HS-27A (cell line): ENCODE results near the gene SLC24A3.

Source experiments
- DNase-seq: peaks from one replicate; pipeline ENCODE4 v3.0.0-alpha.2; 2012; ENCODE audit warnings: low read depth, missing footprints

The SLC24A3 gene

DNA sequence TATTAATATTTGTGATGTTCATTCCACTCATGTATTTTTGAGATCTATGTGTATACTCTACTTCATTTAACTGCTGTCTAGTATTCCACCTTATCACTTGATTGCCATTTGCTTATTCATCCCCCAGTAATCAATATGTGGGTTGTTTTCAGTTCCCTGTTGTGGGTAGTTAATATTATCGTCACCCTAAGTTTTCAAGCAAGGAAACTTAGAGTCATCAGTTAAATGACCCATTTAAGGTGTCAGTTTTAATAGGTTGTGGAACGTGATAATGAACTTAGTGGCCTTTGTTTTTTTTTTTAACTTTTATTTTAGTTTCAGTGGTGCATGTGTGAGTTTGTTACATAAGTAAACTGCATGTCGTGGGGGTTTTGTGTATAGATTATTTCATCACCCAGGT is 90.3 kb downstream of the SLC24A3 start:
- no peak for DNase-seq

DNA sequence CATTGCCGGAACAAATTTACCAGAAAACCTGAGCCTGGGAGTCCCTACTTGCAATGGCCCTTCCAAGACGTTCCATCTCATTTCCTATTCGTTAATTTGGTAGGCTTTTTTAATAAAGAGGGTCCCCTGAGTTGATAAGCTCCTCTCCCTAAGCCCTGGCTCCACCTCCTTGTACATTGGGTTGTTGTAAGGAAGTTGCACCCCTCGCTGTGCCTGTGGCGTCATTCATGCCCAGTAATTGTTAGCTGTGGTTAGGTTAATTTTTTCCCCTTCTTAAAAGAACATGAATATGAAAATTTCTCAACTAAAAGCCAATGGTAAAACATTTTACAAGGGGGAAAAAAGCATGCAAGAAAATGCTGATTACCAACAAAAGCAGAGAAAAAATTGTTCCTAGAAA is 91.9 kb downstream of the SLC24A3 start:
- DNase-seq = no peak

DNA sequence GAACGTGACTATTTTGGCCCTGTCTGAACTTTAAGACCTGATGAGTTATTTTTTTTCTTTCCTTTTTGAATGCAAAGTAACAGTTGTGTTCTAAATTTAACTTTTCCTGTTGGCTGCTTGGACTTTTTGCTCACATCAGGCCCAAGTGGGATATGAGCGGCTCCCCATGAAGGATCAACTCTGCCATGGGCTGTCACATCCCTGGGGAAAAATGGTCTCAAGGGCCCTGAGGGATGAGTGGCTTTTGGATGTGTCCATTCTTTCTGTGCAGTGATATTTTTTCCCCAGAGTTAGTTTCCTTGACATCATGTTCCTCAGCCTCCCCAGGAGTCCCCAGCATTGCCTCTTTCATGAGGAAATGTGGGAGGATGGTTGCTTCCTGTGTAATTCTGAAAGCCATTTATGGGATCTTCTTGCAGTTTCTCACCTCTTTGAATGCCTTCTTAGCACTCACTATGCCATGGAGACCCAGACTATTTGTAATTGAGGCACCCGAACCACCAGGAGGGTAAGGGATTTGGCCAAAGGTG is 92.5 kb downstream of the SLC24A3 start:
- DNase-seq = no peak

DNA sequence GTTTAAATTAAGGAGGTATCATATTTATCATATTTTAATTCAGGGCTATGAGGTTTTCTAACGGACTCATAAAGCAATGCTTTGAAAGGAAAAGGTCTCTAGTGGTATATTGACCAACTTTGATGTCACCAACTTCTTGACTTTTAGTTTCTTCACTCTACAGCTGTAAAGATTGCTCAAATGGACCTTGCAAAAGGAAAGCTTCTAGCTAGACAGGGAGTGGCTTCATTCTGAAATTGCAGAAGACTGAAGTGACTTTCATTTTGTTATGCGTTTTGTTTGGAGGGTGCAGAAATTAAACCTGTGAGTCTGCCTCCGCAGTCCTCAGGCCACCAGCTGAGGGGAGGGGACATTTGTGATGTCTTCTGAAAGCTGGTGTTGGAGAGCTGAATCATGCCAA is 95.7 kb downstream of the SLC24A3 start:
- no peak for DNase-seq

DNA sequence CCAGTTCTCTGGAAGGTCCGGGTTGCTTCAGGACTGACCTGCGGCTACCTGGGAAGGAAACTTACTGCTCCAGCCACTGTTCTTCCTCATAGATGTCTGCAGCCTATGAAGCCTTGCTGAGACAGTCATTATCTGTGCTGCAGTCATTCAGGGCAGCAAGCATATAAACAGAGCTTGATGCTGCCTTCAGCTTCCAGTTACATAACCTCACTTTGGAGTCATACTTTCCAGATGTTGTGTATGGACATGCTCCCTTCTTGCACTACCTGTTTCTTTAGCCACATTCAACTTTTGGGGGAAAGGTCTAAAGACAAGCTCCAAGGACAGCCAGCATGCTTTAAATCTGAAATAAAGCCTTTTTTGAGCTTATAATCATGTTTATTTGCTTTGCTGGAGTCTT is 98.1 kb downstream of the SLC24A3 start:
- no peak for DNase-seq

DNA sequence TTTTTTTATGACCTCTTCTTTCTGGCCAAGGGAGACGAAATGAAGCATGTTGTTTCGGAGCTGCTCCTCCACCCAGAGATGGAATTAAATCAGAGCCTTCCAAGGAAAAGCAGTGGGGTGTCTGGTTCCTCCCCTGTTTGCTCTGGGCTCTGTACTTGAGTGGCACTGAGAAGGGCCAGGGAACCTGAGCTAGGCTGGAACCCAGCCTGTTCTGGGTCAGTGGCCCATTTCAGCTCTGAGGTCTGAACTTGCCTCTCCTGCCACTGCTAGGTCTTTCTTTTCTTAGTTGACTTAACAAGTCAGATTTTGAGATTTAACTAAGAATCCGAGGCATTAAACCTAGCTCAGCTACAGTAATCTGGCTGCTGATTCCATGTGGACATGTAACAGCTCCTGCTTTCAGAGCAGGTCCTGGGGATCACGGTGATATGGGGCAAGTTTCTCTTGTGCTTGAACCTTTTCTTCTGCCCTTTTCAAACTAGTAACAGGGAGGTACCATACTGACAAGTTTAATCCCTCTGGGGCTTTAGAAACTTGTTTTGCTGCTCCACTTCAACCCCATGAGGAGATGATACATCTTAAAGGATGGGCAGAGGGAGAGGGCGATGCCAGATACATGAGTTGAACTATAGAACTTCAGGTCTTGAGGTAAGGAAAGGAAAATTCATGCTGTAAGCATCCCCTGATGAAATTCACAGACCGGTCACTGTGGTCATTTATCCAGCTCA is 101.1 kb downstream of the SLC24A3 start:
- no peak for DNase-seq

DNA sequence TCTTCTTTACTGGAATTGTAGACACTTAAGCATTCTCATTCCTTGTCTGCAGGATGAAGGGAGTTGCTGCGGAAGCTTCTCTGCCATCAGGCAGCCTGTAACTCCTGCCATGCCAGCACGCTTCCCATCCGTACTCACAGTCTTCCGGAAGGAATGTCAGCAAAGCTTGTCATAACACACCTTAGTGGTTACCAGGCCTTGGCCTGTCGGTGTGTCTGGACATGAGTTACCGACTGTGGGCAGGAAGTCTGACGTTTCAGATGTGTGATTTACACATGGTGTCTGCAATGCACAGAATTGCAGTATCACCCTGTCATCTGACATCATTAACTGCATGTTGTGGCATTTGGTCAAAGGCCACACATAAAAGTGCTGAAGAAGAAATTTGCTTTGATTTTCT is 102.2 kb downstream of the SLC24A3 start:
- DNase-seq = no peak

DNA sequence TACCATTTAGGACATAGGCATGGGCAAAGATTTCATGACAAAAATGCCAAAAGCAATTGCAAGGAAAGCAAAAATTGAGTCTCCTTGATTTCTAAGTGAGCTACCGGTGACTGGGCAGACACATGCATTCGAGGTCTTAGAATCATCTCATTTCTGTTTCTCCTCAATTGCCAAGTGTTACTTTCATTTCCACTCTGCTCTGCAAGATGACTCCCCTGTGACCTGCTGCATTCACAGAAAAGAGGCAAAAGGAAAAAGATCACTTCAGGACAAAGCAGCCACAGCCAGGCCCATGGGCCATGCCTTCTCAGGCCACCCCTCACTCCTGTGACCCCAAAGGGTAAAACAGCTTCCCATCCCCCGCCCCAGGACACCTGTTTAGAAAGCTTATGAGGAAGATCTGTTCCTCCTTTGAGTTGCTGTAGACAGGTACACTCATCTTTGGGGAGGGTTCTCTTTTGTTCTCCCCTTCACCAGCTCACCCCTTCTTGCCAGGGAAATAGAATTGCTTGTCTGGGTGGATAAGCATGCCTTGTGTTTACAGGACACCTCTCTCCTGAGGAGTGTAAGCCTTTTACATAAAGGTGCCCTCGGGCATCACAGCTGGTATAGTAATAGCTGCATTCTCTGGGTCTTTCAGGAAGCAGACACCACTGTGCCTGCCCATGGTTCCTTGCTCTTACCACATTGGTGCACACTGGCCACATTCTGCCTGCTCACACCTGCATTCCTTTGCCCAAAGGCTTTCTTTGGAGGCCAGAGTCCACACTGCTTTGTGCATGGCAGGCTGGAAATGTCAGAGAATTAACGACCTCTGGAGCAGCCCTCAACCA is 105.0 kb downstream of the SLC24A3 start:
- DNase-seq = no peak

DNA sequence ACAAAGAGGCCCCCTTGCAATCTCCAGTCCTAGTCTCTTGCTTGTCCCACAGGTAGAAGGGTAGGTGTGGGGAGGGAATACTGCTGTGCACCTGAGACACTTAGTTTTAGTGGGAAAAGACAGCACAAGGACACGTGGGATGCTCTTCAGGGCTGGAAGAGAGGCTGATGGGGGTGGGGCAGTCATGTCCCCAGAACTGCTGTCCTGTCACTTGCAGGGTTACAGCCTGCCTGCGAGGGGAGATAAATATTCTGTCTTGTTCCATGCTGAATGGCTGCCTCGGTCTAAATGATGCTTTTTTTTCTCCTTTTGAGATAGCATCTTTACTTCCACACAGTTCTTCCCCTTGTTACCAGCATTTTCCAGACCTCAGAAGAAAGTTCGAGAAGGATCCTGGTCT is 106.2 kb downstream of the SLC24A3 start:
- DNase-seq = no peak

DNA sequence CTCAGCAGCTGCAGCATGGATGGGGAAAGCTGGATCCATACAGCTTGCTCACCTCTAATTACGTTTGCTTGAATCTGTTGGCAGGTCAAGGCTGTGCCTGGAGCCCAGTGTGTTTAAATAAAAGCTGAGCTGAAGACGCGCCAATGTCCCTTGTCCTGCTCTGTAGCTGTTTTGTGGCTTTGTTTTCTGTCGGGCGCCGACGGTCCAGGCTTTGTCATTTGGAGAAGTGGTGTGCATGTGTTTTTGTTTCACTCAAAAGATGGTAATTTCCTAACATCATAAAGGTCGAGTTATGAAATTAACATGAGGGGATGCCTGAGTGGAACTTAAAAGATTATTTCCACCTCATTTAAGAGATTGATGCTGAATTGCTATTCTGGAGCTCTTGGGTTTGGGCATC is 107.6 kb downstream of the SLC24A3 start:
- no peak for DNase-seq

DNA sequence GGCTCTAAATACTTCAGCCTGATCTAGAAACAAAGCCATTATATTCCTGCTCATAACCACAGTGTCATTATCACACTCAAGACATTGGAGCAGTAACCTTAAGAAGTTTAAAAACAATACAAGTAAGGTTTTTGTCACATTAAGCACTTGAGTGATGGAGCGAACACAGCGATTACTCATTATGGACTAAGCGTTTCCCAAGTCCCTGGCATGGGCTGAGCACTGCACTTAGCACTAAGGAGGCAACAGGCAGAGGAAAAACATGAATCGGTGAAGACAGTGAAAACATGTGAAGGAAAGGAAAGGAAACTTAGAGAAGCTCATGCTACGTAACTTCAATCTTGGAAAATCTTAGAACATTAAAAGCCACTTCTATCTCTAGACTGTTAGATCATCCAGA is 108.7 kb downstream of the SLC24A3 start:
- no peak for DNase-seq

DNA sequence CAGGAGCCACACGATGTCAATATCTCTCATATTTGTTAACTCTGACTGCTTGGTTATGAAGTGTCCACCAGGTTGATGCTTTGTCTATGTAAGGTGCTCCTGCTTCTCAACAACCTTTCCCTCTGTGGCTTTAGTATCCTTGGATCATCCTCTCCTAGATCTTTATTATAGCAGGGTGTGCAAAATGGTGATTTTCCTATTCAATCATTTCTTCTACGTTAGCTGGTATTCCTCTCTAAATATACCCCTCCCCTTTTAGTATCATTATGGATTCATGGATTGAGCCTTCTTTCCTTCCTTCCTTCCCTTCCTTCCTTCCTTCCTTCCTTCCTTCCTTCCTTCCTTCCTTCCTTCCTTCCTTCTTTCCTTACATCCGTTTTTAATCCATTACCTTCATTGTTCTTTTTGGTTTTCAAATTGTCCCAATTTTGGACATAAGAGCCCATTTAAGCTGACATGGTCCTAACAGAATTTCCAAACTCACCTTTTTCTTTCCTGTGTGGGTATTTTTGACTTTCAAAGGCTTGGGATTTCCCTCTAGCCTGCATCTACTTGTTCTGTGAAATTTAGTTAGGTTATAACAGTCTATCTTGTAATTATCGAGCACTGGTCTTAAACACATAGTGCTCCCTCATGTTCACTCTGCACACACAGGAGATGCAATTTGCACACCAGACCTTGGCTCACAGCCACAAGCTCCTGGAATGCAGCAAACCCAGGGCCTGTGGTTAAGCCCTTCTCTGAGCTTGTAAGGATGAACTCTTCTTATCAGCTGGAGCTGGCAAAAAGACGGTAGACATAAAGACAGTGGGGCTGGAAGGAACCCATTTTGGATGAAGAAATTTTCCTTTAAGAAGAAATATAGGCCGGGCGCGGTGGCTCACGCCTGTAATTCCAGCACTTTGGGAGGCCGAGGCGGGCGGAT is 109.9 kb downstream of the SLC24A3 start:
- DNase-seq = no peak

DNA sequence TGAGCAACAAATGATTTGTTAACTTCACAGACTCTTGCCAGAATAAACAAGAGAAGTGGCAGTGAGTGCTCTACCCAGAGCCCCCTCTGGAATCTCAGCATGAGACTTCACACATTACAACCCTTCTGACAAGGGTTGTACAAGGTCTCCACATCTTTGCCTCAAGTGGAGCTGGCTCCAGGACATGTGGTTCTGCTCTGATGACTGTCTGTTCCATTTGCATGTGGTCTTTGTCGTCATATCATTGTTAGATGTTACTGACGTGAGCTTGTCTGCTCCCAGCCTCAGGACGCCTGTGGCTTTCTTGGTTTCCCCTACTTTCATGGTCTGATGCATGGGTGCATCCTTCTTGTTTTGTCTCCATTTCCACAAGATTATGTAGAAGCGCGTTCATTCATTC is 115.0 kb downstream of the SLC24A3 start:
- DNase-seq = no peak

DNA sequence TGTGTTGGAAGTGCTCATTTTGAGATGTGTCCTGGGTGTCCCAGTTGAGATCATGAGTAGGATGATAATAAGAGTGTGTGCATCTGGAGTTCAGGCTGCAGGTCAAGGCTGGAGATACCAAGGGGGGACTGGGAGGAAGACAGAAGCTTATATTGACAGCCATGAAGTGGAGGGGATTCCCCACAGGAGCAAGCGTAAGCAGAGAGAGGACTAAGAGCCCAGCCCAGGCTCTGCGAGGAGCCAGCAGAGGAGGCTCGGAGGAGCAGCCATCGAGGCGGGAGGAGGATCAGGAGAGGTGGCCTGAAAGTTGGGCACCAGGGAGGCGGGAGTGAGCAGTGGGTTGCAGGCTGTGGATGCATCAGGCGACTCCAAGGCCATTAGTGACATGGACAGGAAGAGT is 116.2 kb downstream of the SLC24A3 start:
- DNase-seq = no peak

DNA sequence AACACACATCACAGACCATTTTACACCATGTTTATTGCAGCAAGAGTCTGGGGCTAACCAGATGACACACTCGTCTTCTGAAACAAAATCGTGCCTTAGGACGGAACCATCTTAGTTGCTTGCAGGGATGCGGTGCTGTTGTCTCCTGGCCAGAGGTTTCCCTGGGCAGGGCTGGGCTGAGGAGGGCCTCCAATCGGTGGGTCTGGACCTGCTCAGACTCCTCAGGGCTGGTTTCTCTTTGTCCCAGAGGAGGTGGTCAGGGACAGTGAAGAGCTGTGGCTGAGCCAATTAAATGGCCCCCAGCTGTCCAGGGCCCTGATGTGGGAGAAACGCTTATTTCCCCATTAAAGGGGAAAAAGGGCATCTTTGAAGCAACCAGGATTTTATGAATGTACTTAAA is 117.6 kb downstream of the SLC24A3 start:
- DNase-seq = no peak

DNA sequence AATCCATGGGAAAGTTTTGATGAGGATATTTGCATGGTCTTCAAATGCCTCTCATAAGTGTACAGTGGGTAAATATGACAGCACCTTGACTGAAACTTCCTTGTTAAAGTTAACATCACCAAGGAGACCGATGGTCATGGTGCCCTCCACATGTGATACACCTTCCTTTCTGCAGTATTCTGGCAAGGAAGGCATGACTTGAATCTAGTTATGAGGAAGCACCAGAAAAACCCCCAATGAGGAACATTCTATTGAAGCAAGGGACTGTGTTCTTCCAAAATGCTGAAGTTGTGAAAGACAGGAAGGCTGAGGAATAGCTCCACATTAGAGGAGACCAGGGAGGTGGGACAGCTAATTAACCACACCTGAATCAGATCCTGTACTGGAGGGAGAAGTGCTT is 118.3 kb downstream of the SLC24A3 start:
- no peak for DNase-seq

DNA sequence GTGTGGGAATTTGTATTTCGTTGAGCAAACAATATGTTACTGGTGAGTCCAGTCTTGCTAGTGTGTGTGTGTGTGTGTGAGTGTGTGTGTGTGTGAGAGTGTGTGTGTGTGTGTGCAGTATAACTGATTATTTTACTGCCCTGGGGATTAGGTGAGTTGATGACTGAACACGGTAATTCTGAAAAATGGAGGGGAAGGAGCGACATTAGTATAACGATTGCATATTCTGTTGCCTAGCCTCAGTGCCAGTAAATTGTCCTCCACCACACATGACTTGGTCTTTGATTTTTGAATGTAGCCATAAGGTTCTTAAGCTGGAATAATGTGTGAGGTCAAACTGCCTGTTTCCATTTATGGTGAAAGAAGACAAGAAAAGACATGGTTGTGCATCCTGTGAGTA is 121.1 kb downstream of the SLC24A3 start:
- DNase-seq = no peak

DNA sequence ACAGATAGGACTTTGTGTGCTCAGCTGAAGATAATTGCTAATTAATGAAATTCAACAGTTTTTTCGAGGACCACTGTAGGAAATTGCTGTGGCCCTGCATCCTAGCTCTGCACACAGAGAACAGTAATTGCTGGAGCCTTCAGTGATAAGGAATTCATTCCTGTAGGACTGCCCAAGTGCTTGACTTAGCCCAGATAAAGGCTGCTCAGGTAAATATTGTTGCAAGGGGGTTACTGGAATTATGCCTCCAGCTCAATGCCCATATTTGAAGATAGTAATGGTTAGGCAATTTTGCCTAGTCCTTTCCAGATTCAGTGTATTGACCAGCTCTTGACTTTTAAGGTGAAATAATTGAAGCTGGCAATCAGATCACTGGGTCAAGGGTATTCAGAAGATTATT is 122.9 kb downstream of the SLC24A3 start:
- DNase-seq = no peak

DNA sequence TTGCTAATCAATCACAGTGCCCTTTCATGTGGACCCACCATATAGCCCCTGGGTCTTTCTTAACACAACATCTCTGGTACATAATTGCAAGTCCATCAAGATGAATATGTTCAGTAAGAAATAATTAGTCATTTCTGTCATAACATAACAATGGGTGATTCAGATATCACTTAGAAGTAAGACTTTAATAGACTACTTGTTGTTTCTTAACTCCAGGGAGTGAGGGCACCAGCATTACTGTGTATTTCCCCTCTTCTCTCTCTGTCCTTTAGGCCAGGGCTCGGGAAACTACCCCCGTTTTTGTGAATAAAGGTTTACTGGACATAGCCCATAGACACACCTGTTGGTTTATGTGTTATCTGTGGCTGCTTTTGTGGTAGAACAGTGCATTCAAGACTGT is 123.5 kb downstream of the SLC24A3 start:
- DNase-seq = no peak

DNA sequence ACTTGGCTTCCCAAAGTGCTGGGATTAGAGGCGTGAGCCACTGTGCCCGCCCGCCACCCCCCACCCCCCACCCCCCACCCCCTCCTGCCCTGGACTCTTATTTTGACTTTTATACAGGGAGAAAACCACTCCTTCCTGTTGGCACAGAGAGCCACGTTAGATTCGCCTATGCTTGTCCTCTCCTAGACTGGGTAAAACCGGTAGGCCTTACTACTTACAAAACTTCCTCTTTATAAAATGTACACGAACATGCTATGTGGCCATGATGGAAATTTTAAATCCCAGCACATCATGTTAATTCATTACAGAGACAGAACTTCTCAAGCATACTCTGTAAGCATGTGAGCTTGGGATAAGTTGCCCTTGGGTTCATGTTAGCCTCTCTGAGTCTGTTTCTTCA is 124.2 kb downstream of the SLC24A3 start:
- DNase-seq = no peak

DNA sequence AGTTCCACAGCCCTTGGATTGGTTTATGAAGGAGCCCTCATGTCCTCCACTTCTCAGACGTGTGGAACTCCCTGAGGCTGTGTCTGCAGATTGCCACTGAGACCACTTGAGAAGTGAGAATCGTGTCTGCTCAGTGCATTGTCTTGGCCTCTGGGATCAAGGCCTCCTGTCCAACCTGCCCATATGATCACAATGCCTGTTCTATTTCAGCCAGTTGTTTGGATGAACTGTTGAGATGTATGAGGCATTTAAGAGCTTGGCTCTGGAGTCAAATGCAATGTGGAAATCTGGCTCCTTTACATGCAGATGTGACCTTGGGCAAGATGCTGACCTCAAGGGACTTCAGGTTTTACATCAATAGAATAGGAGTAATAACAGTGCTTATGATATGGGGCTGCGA is 125.9 kb downstream of the SLC24A3 start:
- DNase-seq = no peak

DNA sequence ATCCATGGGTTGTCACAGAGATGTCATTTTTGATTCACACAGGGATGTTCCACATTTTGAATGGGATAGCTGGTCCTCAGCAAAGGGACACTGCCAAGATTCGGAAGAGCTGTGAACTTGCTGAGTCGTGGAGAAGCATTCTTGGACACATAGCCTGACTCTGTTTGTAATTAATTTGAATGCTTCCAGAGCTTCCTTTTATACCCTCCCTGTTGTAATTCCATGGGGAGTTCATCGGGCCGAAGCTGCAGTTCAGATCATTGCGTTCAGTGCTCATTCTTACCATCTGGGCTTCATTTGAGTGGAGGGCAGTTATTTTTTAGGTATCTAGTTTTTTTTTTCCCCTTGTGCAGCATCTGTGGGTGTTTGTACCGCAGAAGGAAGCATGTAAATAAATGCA is 126.5 kb downstream of the SLC24A3 start:
- DNase-seq = no peak
